CD4-positive, alpha-beta T cell treated with Interferon gamma for 1 hour (primary cell): ENCODE data around the gene CCNT2.
"Not testable (repeated sequence)": the region's sequence is repeated elsewhere in the genome, so short reads cannot be mapped to it uniquely, and the experiment has no call there.

ENCODE experiments used
- DNase-seq: peaks from one replicate; pipeline ENCODE4 v3.0.0-alpha.2; 2020

The CCNT2 gene

GRCh38 chr2:134918526-134919340 lies at the start of gene CCNT2:
TSS of gene CCNT2 (plus strand) at chr2:134918822. CDS start at chr2:134918855, 33 bp downstream.
- DNase-seq, result peak; percentile 100

- DNase-seq, result no peak
Measured at GRCh38 chr2:134869946-134870736, 48.5 kb upstream of the CCNT2 start.

GRCh38 chr2:134873152-134873551 lies 45.5 kb upstream of the CCNT2 start:
- no peak for DNase-seq

- no peak for DNase-seq
Measured at GRCh38 chr2:134875309-134875708, 43.3 kb upstream of the CCNT2 start.

- DNase-seq, result no peak
Measured at GRCh38 chr2:134882773-134883172, 35.8 kb upstream of the CCNT2 start.

- DNase-seq, result no peak
Measured at GRCh38 chr2:134883552-134884293, 34.9 kb upstream of the CCNT2 start.

- no peak for DNase-seq
Measured at GRCh38 chr2:134884435-134884834, 34.2 kb upstream of the CCNT2 start.

- no peak for DNase-seq
Measured at GRCh38 chr2:134892282-134893035, 26.2 kb upstream of the CCNT2 start.

- DNase-seq, result no peak
Measured at GRCh38 chr2:134897932-134898331, 20.7 kb upstream of the CCNT2 start.

GRCh38 chr2:134899204-134899603 lies 19.4 kb upstream of the CCNT2 start:
- DNase-seq, result no peak

GRCh38 chr2:134900151-134900550 lies 18.5 kb upstream of the CCNT2 start:
- DNase-seq, result no peak

GRCh38 chr2:134903701-134904100 lies 14.9 kb upstream of the CCNT2 start:
- not testable (repeated sequence) for DNase-seq

- DNase-seq, result no peak
Measured at GRCh38 chr2:134905168-134905567, 13.5 kb upstream of the CCNT2 start.

GRCh38 chr2:134906726-134907125 lies 11.9 kb upstream of the CCNT2 start:
- no peak for DNase-seq

- not testable (repeated sequence) for DNase-seq
Measured at GRCh38 chr2:134907441-134908116, 11.0 kb upstream of the CCNT2 start.

GRCh38 chr2:134910763-134911399 lies 7.7 kb upstream of the CCNT2 start:
- no peak for DNase-seq

- DNase-seq, result no peak
Measured at GRCh38 chr2:134911400-134911785, 7.2 kb upstream of the CCNT2 start.

- DNase-seq, result no peak
Measured at GRCh38 chr2:134912361-134912760, 6.3 kb upstream of the CCNT2 start.

- no peak for DNase-seq
Measured at GRCh38 chr2:134917360-134917865, 1.2 kb upstream of the CCNT2 start.

- DNase-seq, result no peak
Measured at GRCh38 chr2:134917888-134918525, 615 bp upstream of the CCNT2 start.
